WTC11 (cell line): ENCODE measurements around the gene CCDC127.

Experiments used
- CTCF ChIP-seq: fragments of 200-600 bp; IDR thresholded peaks from 2 replicates; pipeline ENCODE4 v1.8.0; 2022; ENCODE audit warnings: antibody characterized with exemption
- EMX1 ChIP-seq: fragments of 250-450 bp; sonication (Bioruptor Pico); IDR thresholded peaks from 2 replicates; pipeline ENCODE4 v1.8.0; 2021; ENCODE audit warnings: mild to moderate bottlenecking
- ESRRA ChIP-seq: sonication (generic); formaldehyde crosslinking; IDR thresholded peaks from 2 replicates; pipeline ENCODE4 v1.8.1; 2022; ENCODE audit warnings: mild to moderate bottlenecking, missing genetic modification reagents, borderline replicate concordance
- MAX ChIP-seq: sonication (generic); formaldehyde crosslinking; IDR thresholded peaks from 2 replicates; pipeline ENCODE4 v1.8.0; 2022; ENCODE audit warnings: mild to moderate bottlenecking, missing genetic modification reagents
- PREB ChIP-seq: sonication (generic); formaldehyde crosslinking; IDR thresholded peaks from 2 replicates; pipeline ENCODE4 v1.8.1; 2022; ENCODE audit warnings: mild to moderate bottlenecking, missing genetic modification reagents, moderate library complexity, borderline replicate concordance
- SP1 ChIP-seq: sonication (generic); formaldehyde crosslinking; conservative IDR thresholded peaks from 2 replicates; pipeline ENCODE4 v1.8.1; 2022; ENCODE audit warnings: missing genetic modification reagents
- STAT6 ChIP-seq: sonication (generic); formaldehyde crosslinking; conservative IDR thresholded peaks from 2 replicates; pipeline ENCODE4 v1.8.1; 2023; ENCODE audit warnings: mild to moderate bottlenecking, low read depth, missing genetic modification reagents, moderate library complexity
- TCF7 ChIP-seq: sonication (generic); formaldehyde crosslinking; IDR thresholded peaks from 2 replicates; pipeline ENCODE4 v1.8.0; 2022; ENCODE audit warnings: mild to moderate bottlenecking, low read depth, missing genetic modification reagents, moderate library complexity
- TEAD4 ChIP-seq: sonication (generic); formaldehyde crosslinking; IDR thresholded peaks from 2 replicates; pipeline ENCODE4 v1.8.0; 2022; ENCODE audit warnings: mild to moderate bottlenecking, missing genetic modification reagents
- USF1 ChIP-seq: sonication (generic); formaldehyde crosslinking; IDR thresholded peaks from 2 replicates; pipeline ENCODE4 v1.8.0; 2022; ENCODE audit warnings: mild to moderate bottlenecking, missing genetic modification reagents
- ZBTB43 ChIP-seq: sonication (generic); formaldehyde crosslinking; IDR thresholded peaks from 2 replicates; pipeline ENCODE4 v1.8.1; 2023; ENCODE audit warnings: mild to moderate bottlenecking, missing genetic modification reagents
- ZSCAN18 ChIP-seq: fragments of 250-450 bp; sonication (Bioruptor Pico); IDR thresholded peaks from 2 replicates; pipeline ENCODE4 v2.1.2; 2022; ENCODE audit warnings: mild to moderate bottlenecking, moderate library complexity

GRCh38 chr5:179401-179800 lies 38.6 kb downstream of the CCDC127 start:
- TF ChIP-seq TCF7 (CRISPR knock-in tag) (no peak), SP1 (CRISPR knock-in tag) (no peak), PREB (no peak), CTCF (no peak), ESRRA (CRISPR knock-in tag) (no peak), ZBTB43 (CRISPR knock-in tag) (no peak), MAX (CRISPR knock-in tag) (no peak), STAT6 (CRISPR knock-in tag) (no peak), USF1 (CRISPR knock-in tag) (no peak), EMX1 (CRISPR knock-in tag) (no peak), ZSCAN18 (no peak), TEAD4 (CRISPR knock-in tag) (no peak)
